Measurements from ENCODE around the gene FADS6.

FADS6 gene

GRCh38 chr17:74877592-74878548, 15.6 kb downstream of the FADS6 start:
- no peak for TF ChIP-seq CTCF (IDR thresholded peaks at IDR 0.05; ENCODE audit: low read depth, low read length)
- no peak overlapping the region for H3K4me3 ChIP-seq (ENCODE audit: low read depth, low read length)
- in situ Hi-C loops (cut with HindIII; ENCODE audit: low sequenced_read_pairs): no loop called here

DNA sequence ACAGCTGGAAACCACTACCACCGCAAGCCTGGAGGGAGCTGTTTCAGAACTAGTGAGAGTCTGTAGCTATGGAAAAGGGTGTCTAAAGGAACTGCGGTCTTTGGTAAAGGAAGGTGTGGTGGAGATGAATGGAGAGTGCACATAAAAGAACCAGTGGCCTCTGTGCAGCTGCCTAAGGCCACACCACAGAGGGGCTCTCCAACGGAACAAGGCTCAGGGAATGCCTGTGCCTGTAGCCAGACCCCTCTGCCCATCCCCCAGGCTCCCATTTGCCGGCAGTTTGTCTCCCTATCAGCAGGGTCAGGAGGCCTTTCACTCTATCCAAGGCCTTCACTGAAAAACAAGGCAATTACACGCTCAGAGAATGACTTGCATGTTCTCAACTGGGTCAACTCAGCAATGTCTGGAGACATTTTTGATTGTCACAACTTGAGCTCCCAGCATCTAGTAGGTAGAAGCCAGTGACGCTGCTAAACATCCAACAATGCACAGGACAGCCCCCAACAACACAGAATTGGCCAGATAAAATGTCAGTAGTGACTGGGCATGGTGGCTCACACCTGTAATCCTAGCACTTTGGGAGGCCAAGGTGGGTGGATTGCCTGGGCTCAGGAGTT, 17.3 kb downstream of the FADS6 start:
- TF ChIP-seq CTCF (IDR thresholded peaks at IDR 0.05; ENCODE audit: low read depth, low read length): no peak
- in situ Hi-C loops (cut with HindIII; ENCODE audit: low sequenced_read_pairs): no loop called here
- no peak for DNase-seq (ENCODE audit: low read depth, low spot score)
- no peak overlapping the region for H3K4me3 ChIP-seq (ENCODE audit: low read depth, low read length)

More at GRCh38 chr17:74877592-74878548, 15.6 kb downstream of the FADS6 start:
- no peak for DNase-seq (ENCODE audit: low read depth, low spot score)

DNA sequence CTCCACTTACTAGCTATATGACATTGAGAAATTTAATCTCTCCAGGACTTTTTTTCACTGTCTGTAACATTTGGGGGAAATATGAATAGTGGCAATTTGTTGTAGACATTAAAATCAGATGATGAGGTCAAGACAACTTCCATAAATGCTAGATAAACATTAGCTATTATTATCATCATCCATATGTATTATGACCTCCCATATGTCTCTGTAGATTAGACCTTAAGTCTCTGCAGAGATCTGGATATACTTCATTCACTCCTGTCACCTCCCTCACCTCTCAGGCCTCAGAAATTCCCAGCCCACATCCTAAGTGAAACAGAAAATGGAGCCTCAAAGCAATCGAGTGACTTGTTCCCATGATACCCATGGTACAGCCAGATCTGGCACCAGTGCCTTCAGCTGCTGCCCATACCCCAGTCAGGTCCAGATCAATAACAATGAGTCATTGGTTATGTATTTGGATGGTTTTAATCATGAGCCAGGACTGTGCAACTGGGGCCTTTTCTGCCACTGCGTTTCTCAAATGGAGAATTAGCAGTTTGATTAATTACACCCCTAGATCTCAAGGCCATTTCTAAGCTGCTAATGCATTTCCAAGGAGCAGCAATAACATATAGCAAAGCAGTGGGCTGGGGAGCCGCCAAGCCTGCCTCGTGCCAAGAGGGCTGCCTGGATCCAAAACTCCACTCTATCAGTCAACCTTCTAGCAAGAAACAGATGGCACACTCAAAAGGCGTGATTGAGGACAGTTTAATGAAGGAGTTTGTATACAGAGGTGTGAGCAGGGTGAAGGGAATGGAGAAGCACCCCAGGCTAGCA, 18.1 kb downstream of the FADS6 start:
- in situ Hi-C loops (cut with HindIII; ENCODE audit: low sequenced_read_pairs): no loop called here
- no peak for TF ChIP-seq CTCF (IDR thresholded peaks at IDR 0.05; ENCODE audit: low read depth, low read length)
- DNase-seq (ENCODE audit: low read depth, low spot score): no peak
- H3K4me3 ChIP-seq (ENCODE audit: low read depth, low read length): no peak overlapping the region

DNA sequence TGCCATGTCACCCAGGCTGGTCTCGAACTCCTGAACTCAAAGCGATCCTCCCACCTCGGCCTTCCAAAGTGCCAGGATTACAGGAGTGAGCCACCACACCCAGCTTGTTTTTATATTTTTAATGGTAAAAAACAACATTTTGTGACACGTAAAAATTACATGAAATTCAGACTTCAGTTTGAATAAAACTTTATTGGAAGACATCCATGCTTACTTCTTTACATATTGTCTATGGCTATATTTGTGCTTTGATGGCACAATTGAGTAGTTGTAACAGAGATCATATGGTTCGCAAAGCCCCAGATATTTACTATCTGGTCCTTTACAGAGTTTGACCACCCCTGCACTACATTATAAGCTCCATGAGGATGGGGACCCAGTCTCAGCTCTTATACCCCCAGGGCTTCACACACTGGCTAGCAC, 18.8 kb downstream of the FADS6 start:
- in situ Hi-C loops (cut with HindIII; ENCODE audit: low sequenced_read_pairs): no loop called here
- TF ChIP-seq CTCF (IDR thresholded peaks at IDR 0.05; ENCODE audit: low read depth, low read length): no peak

DNA sequence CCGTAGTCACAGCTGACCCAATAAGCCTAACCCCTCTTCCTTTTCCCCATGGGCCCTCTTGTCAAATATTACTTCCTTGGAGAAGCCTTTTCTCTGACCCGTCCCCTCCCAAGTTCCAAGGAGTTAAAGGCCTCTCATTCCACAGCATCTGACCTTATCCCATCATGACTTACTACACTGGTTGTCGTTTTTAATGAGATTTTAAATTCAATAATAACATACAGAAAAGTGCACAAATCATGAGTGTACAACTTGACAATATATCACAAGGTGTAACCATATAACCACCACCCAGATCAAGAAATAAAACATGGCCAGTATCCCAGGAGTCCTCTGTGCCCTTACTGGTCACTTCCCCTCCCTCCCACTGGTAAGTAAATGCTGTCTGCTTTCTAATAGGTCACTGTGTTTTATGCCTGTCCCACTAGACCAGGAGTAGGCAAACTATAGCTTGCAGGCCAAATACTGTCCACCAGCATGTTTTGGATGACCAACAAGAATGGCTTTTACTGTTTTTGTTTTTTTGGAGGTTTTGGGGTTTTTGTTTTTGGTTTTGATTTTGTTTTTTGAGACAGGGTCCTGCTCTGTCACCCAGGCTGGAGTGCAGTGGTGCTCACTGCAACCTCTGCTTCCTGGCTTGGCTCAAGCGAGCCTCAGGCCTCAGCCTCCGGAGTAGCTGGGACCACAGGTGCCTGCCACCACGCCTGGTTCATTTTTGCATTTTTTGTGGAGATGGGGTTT, 19.4 kb downstream of the FADS6 start:
- in situ Hi-C loops (cut with HindIII; ENCODE audit: low sequenced_read_pairs): no loop called here
- DNase-seq (ENCODE audit: low read depth, low spot score): no peak
- H3K4me3 ChIP-seq (ENCODE audit: low read depth, low read length): peak overlapping the region; percentile 84
- no peak for TF ChIP-seq CTCF (IDR thresholded peaks at IDR 0.05; ENCODE audit: low read depth, low read length)

More for the DNA sequence above, 18.8 kb downstream of the FADS6 start:
- no peak for DNase-seq (ENCODE audit: low read depth, low spot score)
- H3K4me3 ChIP-seq (ENCODE audit: low read depth, low read length): no peak overlapping the region

Data from astrocyte of the spinal cord (primary cell).